C1 segment of cervical spinal cord (tissue), 14 donors: ENCODE results near the gene ZNF157.
"Not testable (repeated sequence)": the region's sequence is repeated elsewhere in the genome, so short reads cannot be mapped to it uniquely, and the experiment has no call there.

Experiments
- DNase-seq, 14 donors: peaks; one replicate each; lab custom pipeline; 2025; lab: John Stamatoyannopoulos, UW

The ZNF157 gene

GRCh38 chrX:47370278-47370677 is at the start of gene ZNF157:
Gene ZNF157 (plus strand): TSS chrX:47370578. CDS start chrX:47370669, 91 bp downstream.
- DNase-seq, result no peak

GRCh38 chrX:47321386-47321785 is 49.0 kb upstream of the ZNF157 start:
- peak in 12 of 14 donors; percentile 3 to 58 (median 22) for DNase-seq

- no peak for DNase-seq
These were observed 48.5 kb upstream of the ZNF157 start for GRCh38 chrX:47321823-47322371.

DNA sequence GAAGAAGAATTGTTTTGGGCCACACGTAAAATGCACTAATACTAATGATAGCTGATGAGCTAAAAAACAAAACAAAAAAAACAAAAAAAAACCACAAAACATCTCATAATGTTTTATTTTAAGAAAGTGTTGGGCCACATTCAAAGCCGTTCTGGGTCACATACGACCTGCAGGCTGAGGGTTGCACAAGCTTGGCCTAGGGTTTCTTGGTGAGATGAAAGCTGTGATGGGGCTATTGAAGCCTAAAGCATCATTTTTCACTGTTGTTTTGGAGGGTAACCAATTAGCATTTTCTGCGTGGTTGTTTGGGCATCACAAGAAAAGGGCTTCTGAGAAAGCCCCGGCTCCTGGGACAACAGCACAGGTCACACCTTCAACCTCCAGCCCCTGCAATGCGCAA is 42.5 kb upstream of the ZNF157 start:
- DNase-seq, result no peak

GRCh38 chrX:47332729-47333128 is 37.6 kb upstream of the ZNF157 start:
- DNase-seq, result not testable (repeated sequence)

GRCh38 chrX:47351706-47352105 is 18.7 kb upstream of the ZNF157 start:
- DNase-seq, result no peak

DNA sequence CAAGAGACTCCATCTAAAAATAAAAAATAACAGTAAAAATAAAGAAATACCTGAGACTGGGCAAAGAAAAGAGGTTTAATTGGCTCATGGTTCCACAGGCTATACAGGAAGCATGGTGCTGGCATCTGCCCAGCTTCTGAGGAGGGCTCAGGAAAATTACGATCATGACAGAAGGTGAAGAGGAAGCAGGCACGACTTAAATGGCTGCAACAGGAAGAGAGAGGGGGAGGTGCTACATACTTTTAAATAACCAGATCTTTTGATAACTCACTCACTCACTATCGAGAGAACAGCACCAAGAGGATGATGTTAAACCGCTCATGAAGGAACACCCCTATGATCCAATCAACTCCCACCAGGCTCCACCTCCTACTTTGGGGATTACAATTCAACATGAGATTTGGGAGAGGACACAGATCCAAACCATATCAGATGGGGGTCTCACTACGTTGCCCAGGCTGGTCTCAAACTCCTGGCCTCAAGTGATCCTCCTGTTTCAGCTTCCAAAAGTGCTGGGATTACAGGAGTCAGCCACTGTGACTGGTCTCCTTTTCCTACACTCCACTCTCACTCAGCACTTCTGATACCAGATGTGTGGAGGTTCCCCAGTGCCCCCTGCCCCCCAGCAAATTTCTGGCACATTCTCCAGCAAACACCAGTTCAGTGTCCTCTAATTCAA is 11.9 kb upstream of the ZNF157 start:
- no peak for DNase-seq

DNA sequence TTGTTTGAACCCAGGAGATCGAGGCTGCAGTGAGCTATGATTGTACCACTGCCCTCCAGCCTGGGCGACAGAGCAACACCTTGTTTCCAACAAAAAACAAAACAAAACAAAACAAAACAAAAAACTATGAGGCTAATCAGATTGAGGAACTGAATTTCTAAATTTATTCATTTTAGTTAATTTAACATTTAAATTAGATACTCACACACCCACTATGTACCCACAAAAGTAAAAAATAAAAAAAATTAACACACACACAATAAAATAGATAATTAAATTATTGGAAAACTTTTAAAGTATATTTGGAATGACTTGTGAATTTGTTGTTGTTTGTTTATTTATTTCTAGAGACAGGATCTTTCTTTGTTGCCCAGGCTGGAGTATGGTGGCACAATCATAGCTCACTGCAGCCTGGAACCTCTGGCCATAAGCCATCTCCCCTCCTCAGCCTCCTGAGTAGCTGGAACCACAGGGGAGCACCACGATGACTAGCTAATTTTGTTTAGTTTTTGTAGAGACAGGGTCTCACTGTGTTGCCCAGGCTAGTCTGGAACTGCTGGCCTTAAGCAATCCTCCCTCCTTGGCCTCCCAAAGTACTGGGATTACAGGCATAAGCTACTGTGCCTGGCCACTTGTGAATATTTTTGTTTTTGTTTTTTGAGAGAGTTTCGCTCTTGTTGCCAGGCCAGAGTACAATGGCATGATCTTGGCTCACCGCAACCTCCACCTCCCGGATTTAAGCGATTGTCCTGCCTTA is 9.8 kb upstream of the ZNF157 start:
- no peak for DNase-seq

DNA sequence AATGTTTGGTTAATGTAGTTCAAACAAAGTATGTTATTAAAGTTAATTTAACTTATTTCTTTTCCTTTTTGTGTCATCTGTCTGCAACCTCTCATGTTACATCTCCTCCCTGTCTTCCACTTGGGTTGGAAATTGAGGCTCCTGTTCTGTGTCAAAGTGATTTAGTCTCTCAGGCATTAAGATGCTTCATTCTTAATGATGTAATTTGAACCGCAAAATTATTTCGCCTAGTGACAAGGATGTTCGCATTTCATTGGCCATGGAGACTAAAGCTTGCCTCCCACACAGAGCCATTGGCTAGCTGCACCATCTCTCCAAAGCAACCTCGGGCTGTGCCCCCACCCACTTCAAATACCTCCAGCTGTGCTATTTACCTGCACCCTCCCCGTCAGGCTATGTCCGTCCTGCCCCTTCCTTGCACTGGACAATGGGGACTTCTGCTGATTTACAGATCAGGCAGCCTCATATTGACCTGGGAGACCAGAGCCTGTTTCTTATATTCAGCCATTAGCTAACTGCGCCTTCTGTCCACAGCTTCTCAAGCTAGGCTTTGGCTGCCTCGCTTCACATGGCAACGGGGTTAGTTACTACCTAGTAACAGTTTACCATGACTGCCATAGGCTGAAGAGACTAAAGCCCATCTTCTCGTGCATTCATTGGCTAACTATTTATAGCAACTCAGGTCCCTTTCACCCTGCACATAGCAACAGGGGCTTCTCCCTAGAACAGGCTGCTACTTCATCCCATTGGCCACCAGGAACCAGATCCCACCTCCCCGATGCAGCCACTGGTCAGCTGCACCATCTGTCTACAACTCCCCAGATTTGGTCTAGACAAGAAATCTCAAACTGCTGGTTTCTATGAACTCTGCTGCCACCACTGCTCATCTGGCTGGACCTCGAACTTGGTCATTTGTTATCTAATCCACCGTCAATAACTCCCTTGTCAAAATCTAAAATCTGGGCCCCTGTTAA is 8.6 kb upstream of the ZNF157 start:
- peak; percentile 7 to 98 (median 66) for DNase-seq

DNA sequence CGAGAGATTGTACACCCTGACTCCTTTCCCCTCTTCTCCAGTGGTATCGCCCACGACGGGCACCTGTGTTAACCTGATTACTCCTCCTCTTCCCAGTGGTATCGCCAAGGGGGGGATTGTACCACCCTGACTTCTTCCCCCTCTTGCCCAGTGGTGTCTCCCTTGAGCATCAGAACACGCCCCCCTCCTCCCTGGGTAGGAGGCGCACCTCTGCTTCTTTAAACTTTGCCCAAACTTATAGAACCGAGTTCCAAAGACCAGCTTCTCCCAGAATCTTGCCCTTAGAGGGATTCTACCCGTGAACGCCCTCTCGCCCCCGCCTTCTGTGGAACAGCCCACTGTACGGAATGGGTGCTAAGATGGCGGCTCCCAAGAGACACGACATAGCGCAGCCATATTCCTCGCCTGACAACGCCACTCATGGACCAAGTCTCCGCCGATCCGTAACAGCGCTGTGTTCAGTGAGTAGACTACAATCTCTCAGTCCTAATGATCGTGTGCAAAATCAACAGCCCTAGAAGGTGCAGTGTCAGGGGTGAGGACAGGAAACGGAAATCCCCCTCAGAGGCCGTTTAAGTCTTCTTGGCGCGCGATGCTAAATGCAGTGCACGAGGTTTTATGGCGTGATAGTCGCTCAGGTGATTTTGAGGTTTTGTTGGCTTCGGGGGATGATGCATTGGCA is 4.2 kb upstream of the ZNF157 start:
- DNase-seq, result peak in 13 of 14 donors; percentile 3 to 86 (median 51)

DNA sequence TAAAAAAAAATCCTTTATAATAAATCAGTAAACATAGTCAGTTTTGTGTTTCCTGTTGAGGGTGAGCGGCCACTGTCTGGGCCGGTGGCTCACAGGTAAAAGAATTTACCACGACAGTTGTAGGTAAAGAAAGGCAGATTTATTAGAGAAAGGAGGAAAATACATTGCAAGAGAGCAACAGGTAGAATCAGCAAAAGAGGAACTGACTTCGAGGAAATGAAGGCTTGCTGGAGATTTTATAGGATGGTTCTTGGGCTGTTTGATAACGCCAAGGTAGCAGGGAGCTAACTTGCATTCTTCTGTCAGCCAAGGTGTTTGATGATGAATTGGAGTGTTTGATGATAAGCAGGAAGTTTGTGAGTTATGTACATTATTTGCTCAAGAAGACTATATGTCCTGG is 2.8 kb downstream of the ZNF157 start:
- no peak for DNase-seq

- peak in 1 of 14 donors; percentile 0 for DNase-seq
These were observed 9.9 kb downstream of the ZNF157 start for GRCh38 chrX:47380268-47380667.

GRCh38 chrX:47380837-47381236 is 10.5 kb downstream of the ZNF157 start:
- DNase-seq, result not testable (repeated sequence)

DNA sequence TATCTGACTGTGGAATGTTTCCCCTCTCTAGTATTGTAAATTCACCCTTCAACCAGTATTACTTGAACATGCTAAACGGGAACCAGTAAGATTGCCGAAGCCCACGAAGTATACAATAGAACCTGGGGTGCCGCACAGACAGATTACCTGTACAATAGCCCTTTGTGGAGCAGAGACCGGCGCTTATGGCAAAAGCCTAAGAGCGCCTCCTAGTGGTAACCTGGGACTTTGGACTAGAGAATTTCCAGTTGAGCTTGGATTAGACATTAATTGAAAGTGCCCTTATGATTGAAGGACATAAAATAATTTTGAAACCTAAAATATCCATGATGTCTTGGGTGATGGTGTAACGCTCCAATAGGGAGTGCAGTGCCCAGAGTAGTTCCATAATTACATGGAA is 14.1 kb downstream of the ZNF157 start:
- peak in 11 of 14 donors; percentile 0 to 59 (median 31) for DNase-seq

DNA sequence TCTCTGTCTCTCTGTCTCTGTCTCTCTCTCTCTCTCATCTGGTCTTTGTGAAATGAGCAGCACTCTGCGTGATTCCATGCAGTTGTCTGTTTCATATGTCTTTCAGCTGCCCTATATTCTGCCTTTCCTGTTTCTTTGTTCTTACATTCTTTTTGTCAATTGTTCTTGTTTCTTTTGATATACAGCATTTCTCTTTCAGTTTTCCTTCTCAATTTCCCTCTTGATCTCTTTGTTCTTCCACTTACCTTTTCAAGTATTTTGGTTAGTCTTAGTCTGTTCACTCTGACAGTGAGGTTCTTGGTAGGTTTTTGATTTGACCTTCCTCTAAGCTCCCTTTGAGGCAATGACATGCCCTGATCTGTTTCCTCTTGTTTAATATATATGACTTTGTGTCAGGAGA is 20.4 kb downstream of the ZNF157 start:
- no peak for DNase-seq

DNA sequence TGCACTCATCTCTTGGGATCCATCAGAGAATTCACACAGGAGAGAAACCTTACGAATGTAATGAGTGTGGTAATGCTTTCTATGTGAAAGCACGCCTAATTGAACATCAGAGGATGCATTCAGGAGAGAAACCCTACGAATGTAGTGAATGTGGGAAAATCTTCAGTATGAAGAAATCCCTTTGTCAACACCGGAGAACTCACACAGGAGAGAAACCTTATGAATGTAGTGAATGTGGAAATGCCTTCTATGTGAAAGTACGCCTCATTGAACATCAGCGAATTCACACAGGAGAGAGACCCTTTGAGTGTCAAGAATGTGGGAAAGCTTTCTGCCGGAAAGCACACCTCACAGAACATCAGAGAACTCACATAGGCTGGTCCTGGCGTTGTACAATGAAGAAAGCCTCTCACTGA is 42.8 kb downstream of the ZNF157 start:
- no peak for DNase-seq

DNA sequence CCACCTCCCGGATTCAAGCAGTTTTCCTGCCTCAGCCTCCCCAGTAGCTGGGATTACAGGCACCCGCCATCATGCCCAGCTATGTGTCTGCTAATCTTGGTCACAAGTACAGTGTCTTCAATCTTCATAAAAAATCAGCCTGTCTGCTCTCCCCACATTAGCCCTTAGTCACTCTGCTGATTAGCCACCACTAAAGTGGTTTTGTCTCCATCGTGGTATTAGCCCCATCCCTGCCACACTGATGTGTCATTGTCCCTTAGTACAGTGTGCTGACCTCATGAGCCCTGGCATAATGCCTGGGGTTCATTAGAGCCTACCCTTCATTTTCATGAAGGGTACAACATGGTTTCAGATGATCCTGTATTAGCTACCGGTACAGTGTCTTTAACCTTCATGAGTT is 49.9 kb downstream of the ZNF157 start:
- no peak for DNase-seq

- no peak for DNase-seq
These were observed 50.6 kb downstream of the ZNF157 start for GRCh38 chrX:47420962-47421361.

- no peak for DNase-seq
These were observed 52.1 kb downstream of the ZNF157 start for GRCh38 chrX:47422444-47422843.

- DNase-seq, result no peak
These were observed 60.5 kb downstream of the ZNF157 start for GRCh38 chrX:47430925-47431324.

DNA sequence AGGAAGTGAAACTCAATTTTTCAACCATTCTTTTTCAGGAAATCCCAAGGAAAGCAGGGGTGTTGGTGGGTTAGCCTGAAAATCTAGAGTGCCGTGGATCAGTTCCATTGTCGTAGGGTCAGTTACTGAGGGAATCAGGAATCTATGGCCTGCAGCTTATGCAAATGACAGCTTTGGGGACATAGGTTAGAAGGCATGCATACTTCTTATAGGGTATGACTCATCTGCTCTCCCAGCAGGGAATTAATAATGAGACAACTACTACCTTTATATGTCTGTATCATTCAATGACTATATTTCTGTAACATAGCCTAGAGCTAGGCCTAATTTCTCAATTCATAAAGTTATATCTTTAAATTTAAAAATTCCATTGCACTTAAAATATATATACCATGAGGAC is 76.1 kb downstream of the ZNF157 start:
- no peak for DNase-seq
